GOT3 (cell line): ENCODE measurements around the gene ARHGAP5.

Source experiments
- DNase-seq: peaks from one replicate; lab custom pipeline; 2025; ENCODE audit warnings: mixed read lengths; lab: John Stamatoyannopoulos, UW

Gene ARHGAP5, protein sequence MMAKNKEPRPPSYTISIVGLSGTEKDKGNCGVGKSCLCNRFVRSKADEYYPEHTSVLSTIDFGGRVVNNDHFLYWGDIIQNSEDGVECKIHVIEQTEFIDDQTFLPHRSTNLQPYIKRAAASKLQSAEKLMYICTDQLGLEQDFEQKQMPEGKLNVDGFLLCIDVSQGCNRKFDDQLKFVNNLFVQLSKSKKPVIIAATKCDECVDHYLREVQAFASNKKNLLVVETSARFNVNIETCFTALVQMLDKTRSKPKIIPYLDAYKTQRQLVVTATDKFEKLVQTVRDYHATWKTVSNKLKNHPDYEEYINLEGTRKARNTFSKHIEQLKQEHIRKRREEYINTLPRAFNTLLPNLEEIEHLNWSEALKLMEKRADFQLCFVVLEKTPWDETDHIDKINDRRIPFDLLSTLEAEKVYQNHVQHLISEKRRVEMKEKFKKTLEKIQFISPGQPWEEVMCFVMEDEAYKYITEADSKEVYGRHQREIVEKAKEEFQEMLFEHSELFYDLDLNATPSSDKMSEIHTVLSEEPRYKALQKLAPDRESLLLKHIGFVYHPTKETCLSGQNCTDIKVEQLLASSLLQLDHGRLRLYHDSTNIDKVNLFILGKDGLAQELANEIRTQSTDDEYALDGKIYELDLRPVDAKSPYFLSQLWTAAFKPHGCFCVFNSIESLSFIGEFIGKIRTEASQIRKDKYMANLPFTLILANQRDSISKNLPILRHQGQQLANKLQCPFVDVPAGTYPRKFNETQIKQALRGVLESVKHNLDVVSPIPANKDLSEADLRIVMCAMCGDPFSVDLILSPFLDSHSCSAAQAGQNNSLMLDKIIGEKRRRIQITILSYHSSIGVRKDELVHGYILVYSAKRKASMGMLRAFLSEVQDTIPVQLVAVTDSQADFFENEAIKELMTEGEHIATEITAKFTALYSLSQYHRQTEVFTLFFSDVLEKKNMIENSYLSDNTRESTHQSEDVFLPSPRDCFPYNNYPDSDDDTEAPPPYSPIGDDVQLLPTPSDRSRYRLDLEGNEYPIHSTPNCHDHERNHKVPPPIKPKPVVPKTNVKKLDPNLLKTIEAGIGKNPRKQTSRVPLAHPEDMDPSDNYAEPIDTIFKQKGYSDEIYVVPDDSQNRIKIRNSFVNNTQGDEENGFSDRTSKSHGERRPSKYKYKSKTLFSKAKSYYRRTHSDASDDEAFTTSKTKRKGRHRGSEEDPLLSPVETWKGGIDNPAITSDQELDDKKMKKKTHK (N-terminal part only)

GRCh38 chr14:32077081-32078022, at the start of gene ARHGAP5:
Gene ARHGAP5 (plus strand): TSS chr14:32077304. CDS start chr14:32090670, 13,366 bp downstream.
- DNase-seq = no peak

DNA sequence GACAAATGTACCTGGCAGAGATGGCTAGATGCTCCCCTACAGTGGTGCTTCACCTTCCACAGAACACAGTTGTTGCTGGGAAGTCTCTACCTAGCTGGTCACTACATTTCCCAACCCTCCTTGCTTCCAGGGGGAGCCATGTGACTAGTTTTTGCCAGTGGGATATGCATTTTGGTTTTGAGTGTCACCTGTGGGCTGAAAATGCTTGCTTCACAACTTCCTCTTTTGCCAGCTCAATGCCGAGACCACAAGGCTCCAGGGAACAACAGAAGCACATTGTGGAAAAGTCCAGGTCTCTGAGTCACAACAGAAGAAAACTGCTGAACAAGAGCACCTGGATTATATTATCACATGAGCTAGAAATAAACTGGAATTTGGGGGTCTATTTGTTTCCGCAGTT, 48.5 kb upstream of the ARHGAP5 start:
- DNase-seq = no peak

GRCh38 chr14:32033543-32033942, 43.6 kb upstream of the ARHGAP5 start:
- no peak for DNase-seq

DNA sequence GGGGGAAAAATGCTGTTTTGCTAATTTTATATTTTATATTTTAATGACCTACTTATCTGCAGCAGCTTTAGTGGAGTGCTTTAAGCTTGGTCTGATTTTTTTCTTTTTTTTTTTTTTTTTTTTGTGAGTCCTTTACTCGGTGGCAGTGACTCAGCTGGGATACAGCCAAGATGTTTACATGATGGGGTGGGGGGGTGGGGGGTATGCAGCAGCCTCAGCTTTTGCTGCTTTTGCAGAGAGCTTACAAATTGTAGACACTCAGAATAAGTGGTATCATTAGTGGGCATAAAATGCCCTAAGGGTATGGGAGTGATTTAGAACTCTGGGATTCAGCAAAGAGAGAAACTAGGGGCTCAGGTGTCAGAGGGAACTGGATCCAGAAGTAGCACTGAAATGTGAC, 38.2 kb upstream of the ARHGAP5 start:
- no peak for DNase-seq

DNA sequence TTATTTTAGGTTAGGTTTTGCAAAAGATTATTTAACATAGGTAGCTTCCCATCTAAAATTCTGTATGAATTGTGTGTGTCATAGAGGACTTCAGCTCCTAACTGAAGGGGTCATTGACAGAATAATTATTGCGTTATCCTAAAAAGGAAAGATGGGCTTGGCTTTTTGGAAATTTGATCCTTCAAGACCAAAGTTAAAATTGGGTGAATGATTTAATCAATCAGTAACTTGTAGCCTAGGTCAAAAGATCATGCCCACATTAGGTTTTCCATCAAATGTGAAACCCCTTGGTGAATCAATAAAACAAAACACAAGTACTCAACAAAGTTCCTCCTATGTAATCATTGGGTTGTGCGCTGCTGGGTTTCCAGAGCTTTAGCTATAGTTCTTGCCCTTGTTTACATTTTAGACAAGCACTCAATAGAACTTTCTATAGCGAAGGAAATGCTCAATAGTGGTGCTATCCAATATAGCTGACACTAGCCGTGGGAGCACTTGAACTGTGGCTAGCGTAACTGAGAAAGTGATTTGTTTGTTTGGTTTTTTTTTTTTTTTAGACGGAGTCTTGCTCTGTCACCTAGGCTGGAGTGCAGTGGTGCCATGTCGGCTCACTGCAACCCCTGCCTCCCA, 37.6 kb upstream of the ARHGAP5 start:
- no peak for DNase-seq

DNA sequence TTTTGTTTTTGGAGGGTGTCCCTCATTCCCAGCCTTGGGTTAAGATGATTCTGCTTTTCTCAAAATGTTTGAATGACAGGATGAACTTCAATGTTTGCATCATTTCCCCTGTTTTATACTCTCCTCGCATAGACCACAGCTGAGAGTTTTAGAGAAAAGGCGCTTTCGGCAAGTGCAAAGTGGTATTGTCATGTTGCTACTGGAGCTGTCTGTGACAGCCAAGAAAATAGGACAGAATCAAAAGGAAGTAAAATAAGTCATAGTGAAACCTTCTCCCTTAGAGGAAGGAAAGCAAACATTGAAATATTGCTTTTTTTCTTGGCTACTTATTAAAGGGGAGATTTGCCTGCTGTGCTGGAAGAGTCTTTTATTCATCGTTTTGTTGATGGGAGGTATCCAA, 33.5 kb upstream of the ARHGAP5 start:
- no peak for DNase-seq

DNA sequence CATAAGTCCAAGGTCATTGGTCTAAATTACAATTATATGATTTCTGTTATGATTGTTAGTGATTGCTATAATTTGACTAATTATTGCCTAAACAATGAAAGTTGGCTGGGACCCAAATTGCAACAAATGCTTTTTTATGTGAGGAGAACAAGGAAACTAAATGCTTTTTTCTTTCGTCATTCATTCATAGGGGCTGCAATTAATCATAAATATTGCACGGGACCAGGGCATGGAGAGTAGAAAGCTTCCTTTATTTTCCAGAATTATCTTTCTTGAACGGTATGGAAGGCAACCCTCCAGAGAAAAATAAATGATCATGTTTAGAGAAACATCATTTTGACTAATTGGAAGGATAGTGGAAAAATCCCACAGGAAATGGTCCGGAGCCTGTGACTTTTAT, 32.6 kb upstream of the ARHGAP5 start:
- DNase-seq = no peak

- DNase-seq = no peak
Observed at GRCh38 chr14:32047791-32048190, 29.3 kb upstream of the ARHGAP5 start.

- no peak for DNase-seq
Observed at GRCh38 chr14:32049361-32050088, 27.6 kb upstream of the ARHGAP5 start.

DNA sequence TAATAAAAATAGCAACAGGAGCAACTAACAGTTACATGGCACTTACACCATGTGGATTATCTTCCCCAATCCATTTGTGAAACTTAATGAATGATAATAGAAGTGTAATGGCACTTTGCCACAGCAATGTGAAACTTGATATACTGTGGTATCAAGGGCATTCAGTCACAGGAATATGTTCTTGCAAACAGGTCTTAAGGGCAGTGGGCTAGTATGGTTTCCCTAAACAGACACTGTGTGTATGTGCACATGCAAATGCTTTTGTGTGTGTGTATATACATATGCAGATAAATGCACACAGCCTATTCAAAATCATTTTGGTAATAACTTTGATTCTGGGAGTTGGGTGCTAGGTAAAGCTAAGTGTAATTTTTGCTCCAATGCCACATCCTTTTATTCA, 26.2 kb upstream of the ARHGAP5 start:
- no peak for DNase-seq

GRCh38 chr14:32054536-32054935, 22.6 kb upstream of the ARHGAP5 start:
- no peak for DNase-seq

- DNase-seq = no peak
Observed at GRCh38 chr14:32055175-32055574, 21.9 kb upstream of the ARHGAP5 start.

- DNase-seq = no peak
Observed at GRCh38 chr14:32059702-32060101, 17.4 kb upstream of the ARHGAP5 start.

GRCh38 chr14:32064931-32065330, 12.2 kb upstream of the ARHGAP5 start:
- DNase-seq = no peak

GRCh38 chr14:32068708-32069107, 8.4 kb upstream of the ARHGAP5 start:
- no peak for DNase-seq

DNA sequence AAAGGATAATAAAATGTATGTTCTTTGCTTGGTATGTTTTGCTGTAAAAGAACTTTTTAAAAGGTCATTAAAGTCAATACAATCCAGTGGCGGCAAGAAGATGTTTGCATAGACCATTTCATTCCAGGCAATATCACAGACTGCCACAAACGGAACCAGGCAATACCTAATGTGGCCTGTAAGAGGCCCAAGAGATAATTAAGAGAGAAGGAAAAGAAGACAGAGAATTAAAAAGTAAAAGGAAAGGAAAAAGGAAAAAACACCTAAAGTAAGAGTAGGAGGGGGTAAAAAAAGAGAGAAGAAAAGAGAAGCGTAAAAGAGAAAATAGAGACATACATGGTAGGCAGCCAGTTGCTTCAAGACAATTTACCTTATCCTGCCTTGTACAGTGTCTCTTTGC, 6.8 kb upstream of the ARHGAP5 start:
- no peak for DNase-seq

DNA sequence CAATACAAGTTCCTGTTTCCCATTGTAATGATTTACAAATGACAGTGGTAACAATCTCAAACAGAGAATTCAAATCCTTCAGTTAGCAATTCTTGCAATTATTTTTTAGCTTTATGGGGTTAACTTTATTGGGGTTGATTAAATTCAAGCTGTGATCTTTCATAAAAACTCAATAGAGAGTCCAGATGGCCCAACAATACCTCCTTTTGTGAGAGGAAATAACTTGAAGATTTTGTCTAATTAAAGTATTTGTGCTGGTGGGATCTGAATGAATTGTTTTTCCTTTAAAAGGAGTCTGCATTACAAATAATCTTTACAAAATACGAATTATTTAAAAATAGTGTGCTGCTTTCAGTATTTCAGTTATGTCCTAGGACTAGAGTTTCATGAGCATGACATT, 4.4 kb upstream of the ARHGAP5 start:
- no peak for DNase-seq

DNA sequence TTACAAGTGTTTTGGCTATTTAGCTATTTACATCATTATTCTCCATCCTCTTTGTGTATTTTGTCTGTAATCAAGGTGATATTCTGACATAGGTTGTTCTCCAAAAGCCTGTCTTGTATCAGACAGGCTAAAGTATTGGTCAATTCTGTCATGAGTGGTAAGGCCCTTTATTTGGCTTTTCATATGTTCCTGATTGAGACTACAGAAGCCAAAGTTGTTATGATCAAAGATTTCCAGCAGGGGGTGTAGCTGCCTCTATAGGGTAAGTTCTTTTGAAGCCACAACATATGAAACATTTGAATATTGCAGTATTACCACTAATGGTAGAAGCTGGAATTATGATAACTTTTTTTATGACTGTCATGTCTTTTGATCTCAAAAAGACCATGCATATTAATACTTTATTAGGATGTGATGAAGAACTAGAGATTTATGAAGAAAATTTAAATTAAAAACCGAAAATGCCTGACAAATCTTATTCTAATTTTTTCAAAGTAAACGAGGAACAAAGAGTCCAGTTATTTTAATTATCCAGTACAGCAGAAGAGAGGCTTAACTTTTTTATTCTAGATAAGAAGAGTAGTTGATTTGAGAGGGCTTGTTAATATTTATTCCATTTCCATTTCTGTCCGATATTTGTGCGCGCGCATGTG, 3.4 kb upstream of the ARHGAP5 start:
- no peak for DNase-seq

GRCh38 chr14:32074887-32075572, 2.1 kb upstream of the ARHGAP5 start:
- no peak for DNase-seq
